ENCODE data around the gene BRAT1.

Gene BRAT1

GRCh38 chr7:2555121-2556052, at the start of gene BRAT1:
BRAT1 (minus strand) TSS chr7:2555524; CDS start chr7:2554431, 1,093 bp downstream.
- DNase-seq (ENCODE audit: low read depth) = peak; percentile 75
- TF ChIP-seq CTCF (IDR thresholded peaks at IDR 0.05; ENCODE audit: low read depth, low read length, missing control alignments) = peak; percentile 55
- H3K4me3 ChIP-seq (ENCODE audit: low read depth, low read length) = peak within 1 kb of the TSS; percentile 92

- no peak for TF ChIP-seq CTCF (IDR thresholded peaks at IDR 0.05; ENCODE audit: low read depth, low read length, missing control alignments)
- DNase-seq (ENCODE audit: low read depth) = no peak
Measured at GRCh38 chr7:2604608-2605174, 49.4 kb upstream of the BRAT1 start.

GRCh38 chr7:2603044-2603965, 48.0 kb upstream of the BRAT1 start:
- no peak overlapping the region for H3K4me3 ChIP-seq (ENCODE audit: low read depth, low read length)
- no peak for DNase-seq (ENCODE audit: low read depth)
- no peak for TF ChIP-seq CTCF (IDR thresholded peaks at IDR 0.05; ENCODE audit: low read depth, low read length, missing control alignments)

More at GRCh38 chr7:2604608-2605174, 49.4 kb upstream of the BRAT1 start:
- no peak overlapping the region for H3K4me3 ChIP-seq (ENCODE audit: low read depth, low read length)

- DNase-seq (ENCODE audit: low read depth) = no peak
- H3K4me3 ChIP-seq (ENCODE audit: low read depth, low read length) = no peak overlapping the region
- no peak for TF ChIP-seq CTCF (IDR thresholded peaks at IDR 0.05; ENCODE audit: low read depth, low read length, missing control alignments)
Measured at GRCh38 chr7:2602406-2603043, 47.2 kb upstream of the BRAT1 start.

- no peak for TF ChIP-seq CTCF (IDR thresholded peaks at IDR 0.05; ENCODE audit: low read depth, low read length, missing control alignments)
- no peak overlapping the region for H3K4me3 ChIP-seq (ENCODE audit: low read depth, low read length)
- DNase-seq (ENCODE audit: low read depth) = no peak
Measured at GRCh38 chr7:2601907-2602306, 46.6 kb upstream of the BRAT1 start.

- DNase-seq (ENCODE audit: low read depth) = no peak
- no peak for TF ChIP-seq CTCF (IDR thresholded peaks at IDR 0.05; ENCODE audit: low read depth, low read length, missing control alignments)
- H3K4me3 ChIP-seq (ENCODE audit: low read depth, low read length) = no peak overlapping the region
Measured at GRCh38 chr7:2601065-2601464, 45.7 kb upstream of the BRAT1 start.

All from GM12864 (cell line).